ENCODE measurements around the gene NETO1. TPM values are rescaled to one million over a fixed set of nuclear protein-coding genes. Genes with fewer than 3 reads are reported as not detected.

Gene NETO1
- total and polyA plus RNA-seq, 2 experiments from 2014 or later = 10.8 to 20.7 TPM

DNA sequence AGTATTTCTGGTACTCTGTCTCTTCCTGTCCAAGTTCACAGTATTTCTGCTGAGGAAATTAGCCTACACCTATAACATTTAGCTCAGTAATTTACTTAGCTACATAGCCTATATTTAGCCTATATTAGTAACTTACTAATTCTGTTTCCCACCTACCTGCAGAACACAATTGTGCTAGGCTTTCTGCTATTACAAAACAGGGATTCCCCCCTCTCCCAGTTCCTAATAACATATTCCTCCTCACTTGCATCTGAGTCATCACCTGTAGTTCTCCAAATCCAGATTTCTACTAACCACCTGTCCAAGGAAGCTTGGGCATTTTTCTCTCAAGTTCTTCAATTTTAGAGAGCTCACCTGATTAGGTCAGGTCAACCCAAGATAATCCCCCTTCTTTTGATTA is 94.9 kb downstream of the NETO1 start:
- Histone ChIP-seq H4K20me1 (replicated peaks; ENCODE audit: insufficient read depth) (no peaks in the 10 kb centered on the region), H3K79me2 (replicated peaks; ENCODE audit: insufficient read depth) (no peaks in the 10 kb centered on the region), H3K9me2 (ENCODE audit: insufficient read depth) (no peaks in the 10 kb centered on the region), H3F3A (replicated peaks; ENCODE audit: low read depth) (no peaks in the 10 kb centered on the region), H2AFZ (no peak overlapping the region), H3K4me2 (no peak overlapping the region), H3K36me3 (ENCODE audit: insufficient read depth) (no peaks in the 10 kb centered on the region; the same call in 1 of the 2 replicates), H3K4me3 (no peak overlapping the region), H3K27ac (ENCODE audit: low read depth) (no peak overlapping the region), H3K27me3 (ENCODE audit: insufficient read depth) (no peaks in the 10 kb centered on the region), H3K4me1 (ENCODE audit: insufficient read depth) (peaks cover 4% of the 10 kb centered on the region; the same call in 1 of the 2 replicates)
- H3K27me3 Mint-ChIP-seq (ENCODE audit: insufficient read depth, low read depth, poor library complexity) = no peaks in the 10 kb centered on the region
- no peak for TF ChIP-seq CREB1 (CRISPR knock-in tag; IDR thresholded peaks at IDR 0.05; ENCODE audit: low read depth)
- TF ChIP-seq EZH2 (IDR thresholded peaks at IDR 0.05; ENCODE audit: low read depth, unreplicated experiment) = no peak
- TF ChIP-seq POLR2AphosphoS5 (IDR thresholded peaks at IDR 0.05; ENCODE audit: low read depth) = no peak
- TF ChIP-seq, protein P1, sequence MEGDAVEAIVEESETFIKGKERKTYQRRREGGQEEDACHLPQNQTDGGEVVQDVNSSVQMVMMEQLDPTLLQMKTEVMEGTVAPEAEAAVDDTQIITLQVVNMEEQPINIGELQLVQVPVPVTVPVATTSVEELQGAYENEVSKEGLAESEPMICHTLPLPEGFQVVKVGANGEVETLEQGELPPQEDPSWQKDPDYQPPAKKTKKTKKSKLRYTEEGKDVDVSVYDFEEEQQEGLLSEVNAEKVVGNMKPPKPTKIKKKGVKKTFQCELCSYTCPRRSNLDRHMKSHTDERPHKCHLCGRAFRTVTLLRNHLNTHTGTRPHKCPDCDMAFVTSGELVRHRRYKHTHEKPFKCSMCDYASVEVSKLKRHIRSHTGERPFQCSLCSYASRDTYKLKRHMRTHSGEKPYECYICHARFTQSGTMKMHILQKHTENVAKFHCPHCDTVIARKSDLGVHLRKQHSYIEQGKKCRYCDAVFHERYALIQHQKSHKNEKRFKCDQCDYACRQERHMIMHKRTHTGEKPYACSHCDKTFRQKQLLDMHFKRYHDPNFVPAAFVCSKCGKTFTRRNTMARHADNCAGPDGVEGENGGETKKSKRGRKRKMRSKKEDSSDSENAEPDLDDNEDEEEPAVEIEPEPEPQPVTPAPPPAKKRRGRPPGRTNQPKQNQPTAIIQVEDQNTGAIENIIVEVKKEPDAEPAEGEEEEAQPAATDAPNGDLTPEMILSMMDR (conservative IDR thresholded peaks at IDR 0.05; ENCODE audit: low read depth in 2 of 2) = no peak
- no peak for TF ChIP-seq STAT1 (IDR thresholded peaks at IDR 0.05; ENCODE audit: unreplicated experiment)
- TF ChIP-seq JUNB (IDR thresholded peaks at IDR 0.05; ENCODE audit: unreplicated experiment) = no peak
- no peak for TF ChIP-seq EZH2phosphoT487 (IDR thresholded peaks at IDR 0.05; ENCODE audit: unreplicated experiment)
- TF ChIP-seq ZNF331 (CRISPR knock-in tag; IDR thresholded peaks at IDR 0.05; ENCODE audit: low read depth) = no peak
- TF ChIP-seq, protein P2, sequence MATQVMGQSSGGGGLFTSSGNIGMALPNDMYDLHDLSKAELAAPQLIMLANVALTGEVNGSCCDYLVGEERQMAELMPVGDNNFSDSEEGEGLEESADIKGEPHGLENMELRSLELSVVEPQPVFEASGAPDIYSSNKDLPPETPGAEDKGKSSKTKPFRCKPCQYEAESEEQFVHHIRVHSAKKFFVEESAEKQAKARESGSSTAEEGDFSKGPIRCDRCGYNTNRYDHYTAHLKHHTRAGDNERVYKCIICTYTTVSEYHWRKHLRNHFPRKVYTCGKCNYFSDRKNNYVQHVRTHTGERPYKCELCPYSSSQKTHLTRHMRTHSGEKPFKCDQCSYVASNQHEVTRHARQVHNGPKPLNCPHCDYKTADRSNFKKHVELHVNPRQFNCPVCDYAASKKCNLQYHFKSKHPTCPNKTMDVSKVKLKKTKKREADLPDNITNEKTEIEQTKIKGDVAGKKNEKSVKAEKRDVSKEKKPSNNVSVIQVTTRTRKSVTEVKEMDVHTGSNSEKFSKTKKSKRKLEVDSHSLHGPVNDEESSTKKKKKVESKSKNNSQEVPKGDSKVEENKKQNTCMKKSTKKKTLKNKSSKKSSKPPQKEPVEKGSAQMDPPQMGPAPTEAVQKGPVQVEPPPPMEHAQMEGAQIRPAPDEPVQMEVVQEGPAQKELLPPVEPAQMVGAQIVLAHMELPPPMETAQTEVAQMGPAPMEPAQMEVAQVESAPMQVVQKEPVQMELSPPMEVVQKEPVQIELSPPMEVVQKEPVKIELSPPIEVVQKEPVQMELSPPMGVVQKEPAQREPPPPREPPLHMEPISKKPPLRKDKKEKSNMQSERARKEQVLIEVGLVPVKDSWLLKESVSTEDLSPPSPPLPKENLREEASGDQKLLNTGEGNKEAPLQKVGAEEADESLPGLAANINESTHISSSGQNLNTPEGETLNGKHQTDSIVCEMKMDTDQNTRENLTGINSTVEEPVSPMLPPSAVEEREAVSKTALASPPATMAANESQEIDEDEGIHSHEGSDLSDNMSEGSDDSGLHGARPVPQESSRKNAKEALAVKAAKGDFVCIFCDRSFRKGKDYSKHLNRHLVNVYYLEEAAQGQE (IDR thresholded peaks at IDR 0.05; ENCODE audit: unreplicated experiment) = no peak
- TF ChIP-seq ZNF114 (CRISPR knock-in tag; IDR thresholded peaks at IDR 0.05) = no peak
- H3K9me3 Mint-ChIP-seq = no peaks in the 10 kb centered on the region
- no peak overlapping the region for H3K4me3 Mint-ChIP-seq
- H3K27ac Mint-ChIP-seq = no peak overlapping the region
- DNase-seq (ENCODE audit: low spot score) = no peak
- H3K36me3 Mint-ChIP-seq (ENCODE audit: low read depth) = peaks cover 6% of the 10 kb centered on the region; the same call in 1 of the 3 replicates
- peaks cover 9% of the 10 kb centered on the region; the same call in 2 of the 3 replicates for H3K4me1 Mint-ChIP-seq
- ATAC-seq = no peak

GRCh38 chr18:72768681-72769229 is 99.0 kb downstream of the NETO1 start:
- Histone ChIP-seq H2AFZ (no peak overlapping the region), H3K9me2 (ENCODE audit: insufficient read depth) (no peaks in the 10 kb centered on the region), H3K4me1 (ENCODE audit: insufficient read depth) (0 out of 2 replicates have a peak, but pooled peaks cover 4% of the 10 kb centered on the region), H3K27me3 (ENCODE audit: insufficient read depth) (no peaks in the 10 kb centered on the region), H3K79me2 (replicated peaks; ENCODE audit: insufficient read depth) (no peaks in the 10 kb centered on the region), H3K36me3 (ENCODE audit: insufficient read depth) (no peaks in the 10 kb centered on the region; the same call in 1 of the 2 replicates), H3K4me3 (no peak overlapping the region), H3K4me2 (no peak overlapping the region), H3F3A (replicated peaks; ENCODE audit: low read depth) (no peaks in the 10 kb centered on the region), H3K27ac (ENCODE audit: low read depth) (no peak overlapping the region), H4K20me1 (replicated peaks; ENCODE audit: insufficient read depth) (no peaks in the 10 kb centered on the region)
- H3K27ac Mint-ChIP-seq = no peak overlapping the region
- no peaks in the 10 kb centered on the region for H3K27me3 Mint-ChIP-seq (ENCODE audit: insufficient read depth, low read depth, poor library complexity)
- ATAC-seq (peak; percentile 40; the same call in 2 of the 3 replicates), DNase-seq (ENCODE audit: low spot score) (peak; percentile 8)
- H3K4me1 Mint-ChIP-seq = peaks cover 9% of the 10 kb centered on the region; the same call in 2 of the 3 replicates
- no peaks in the 10 kb centered on the region for H3K9me3 Mint-ChIP-seq
- no peak overlapping the region for H3K4me3 Mint-ChIP-seq
- peaks cover 3% of the 10 kb centered on the region; the same call in 1 of the 3 replicates for H3K36me3 Mint-ChIP-seq (ENCODE audit: low read depth)
- TF ChIP-seq, protein P1 (conservative IDR thresholded peaks at IDR 0.05; ENCODE audit: low read depth in 2 of 2) = peak in 1 of 2 experiments; percentile 34; a peak in 2 of 4 replicates
- TF ChIP-seq JUNB (IDR thresholded peaks at IDR 0.05; ENCODE audit: unreplicated experiment) (no peak), EZH2 (IDR thresholded peaks at IDR 0.05; ENCODE audit: low read depth, unreplicated experiment) (no peak), ZNF114 (CRISPR knock-in tag; IDR thresholded peaks at IDR 0.05) (no peak), ZNF331 (CRISPR knock-in tag; IDR thresholded peaks at IDR 0.05; ENCODE audit: low read depth) (no peak)

Measured in GM23338 (cell line).